ENCODE data around the gene FGF18.

FGF18 gene

DNA sequence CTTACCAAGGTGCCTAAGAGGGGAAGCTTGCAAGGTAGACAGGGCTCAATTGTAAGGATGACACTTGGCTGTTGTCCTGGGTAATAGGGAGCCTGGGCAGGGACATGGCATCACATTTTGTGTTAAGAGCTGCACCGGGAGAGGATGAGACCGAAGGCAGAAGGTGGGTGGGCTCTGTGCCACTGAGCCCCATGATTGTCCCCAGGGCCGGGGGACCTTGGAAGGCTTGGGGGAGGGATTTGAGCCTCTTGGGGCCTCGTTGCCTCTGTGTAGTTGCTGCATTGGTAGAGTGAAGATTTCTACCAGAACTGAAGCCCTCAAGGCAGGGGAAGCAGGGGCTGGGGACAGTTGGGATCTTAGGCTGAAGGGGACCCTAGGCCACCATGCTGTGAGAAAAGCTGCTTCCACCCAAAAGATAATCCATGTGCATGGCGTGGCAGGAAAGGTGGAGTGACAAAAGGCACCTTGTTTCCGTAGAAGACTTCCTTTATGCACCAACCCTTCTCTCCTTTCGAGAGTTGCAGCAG is 11.9 kb downstream of the FGF18 start:
- DNase-seq (ENCODE audit: low read depth), result no peak
- TF ChIP-seq, protein P1, sequence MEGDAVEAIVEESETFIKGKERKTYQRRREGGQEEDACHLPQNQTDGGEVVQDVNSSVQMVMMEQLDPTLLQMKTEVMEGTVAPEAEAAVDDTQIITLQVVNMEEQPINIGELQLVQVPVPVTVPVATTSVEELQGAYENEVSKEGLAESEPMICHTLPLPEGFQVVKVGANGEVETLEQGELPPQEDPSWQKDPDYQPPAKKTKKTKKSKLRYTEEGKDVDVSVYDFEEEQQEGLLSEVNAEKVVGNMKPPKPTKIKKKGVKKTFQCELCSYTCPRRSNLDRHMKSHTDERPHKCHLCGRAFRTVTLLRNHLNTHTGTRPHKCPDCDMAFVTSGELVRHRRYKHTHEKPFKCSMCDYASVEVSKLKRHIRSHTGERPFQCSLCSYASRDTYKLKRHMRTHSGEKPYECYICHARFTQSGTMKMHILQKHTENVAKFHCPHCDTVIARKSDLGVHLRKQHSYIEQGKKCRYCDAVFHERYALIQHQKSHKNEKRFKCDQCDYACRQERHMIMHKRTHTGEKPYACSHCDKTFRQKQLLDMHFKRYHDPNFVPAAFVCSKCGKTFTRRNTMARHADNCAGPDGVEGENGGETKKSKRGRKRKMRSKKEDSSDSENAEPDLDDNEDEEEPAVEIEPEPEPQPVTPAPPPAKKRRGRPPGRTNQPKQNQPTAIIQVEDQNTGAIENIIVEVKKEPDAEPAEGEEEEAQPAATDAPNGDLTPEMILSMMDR (IDR thresholded peaks at IDR 0.05; ENCODE audit: control insufficient read depth, insufficient read depth, low read depth, low read length, missing control alignments), result no peak
- H3K4me3 ChIP-seq (ENCODE audit: control insufficient read depth, low read depth, low read length), result no peak overlapping the region

GRCh38 chr5:171432076-171432475 is 12.6 kb downstream of the FGF18 start:
- no peak for DNase-seq (ENCODE audit: low read depth)
- TF ChIP-seq, protein P1 (IDR thresholded peaks at IDR 0.05; ENCODE audit: control insufficient read depth, insufficient read depth, low read depth, low read length, missing control alignments), result no peak
- no peak overlapping the region for H3K4me3 ChIP-seq (ENCODE audit: control insufficient read depth, low read depth, low read length)

- no peak for DNase-seq (ENCODE audit: low read depth)
- H3K4me3 ChIP-seq (ENCODE audit: control insufficient read depth, low read depth, low read length), result no peak overlapping the region
- TF ChIP-seq, protein P1 (IDR thresholded peaks at IDR 0.05; ENCODE audit: control insufficient read depth, insufficient read depth, low read depth, low read length, missing control alignments), result no peak
These were observed 13.3 kb downstream of the FGF18 start for GRCh38 chr5:171432583-171433351.

DNA sequence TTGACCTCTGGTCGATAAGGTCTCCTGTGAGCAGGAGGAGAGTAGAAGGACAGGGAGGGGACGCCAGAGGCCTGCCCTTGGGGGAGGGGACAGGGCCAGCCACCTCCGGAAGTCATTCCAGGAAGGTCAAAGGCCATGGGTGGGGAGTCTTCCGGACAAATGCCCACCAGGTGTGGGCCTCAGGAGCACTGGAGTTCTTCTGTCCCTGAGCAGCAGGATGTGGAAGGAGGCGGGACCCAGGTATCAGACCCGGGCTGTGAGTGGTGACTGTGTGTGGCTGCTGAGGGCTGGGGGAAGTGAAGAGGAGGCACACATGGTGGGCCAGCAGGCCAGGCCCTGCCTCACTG is 13.9 kb downstream of the FGF18 start:
- no peak overlapping the region for H3K4me3 ChIP-seq (ENCODE audit: control insufficient read depth, low read depth, low read length)
- TF ChIP-seq, protein P1 (IDR thresholded peaks at IDR 0.05; ENCODE audit: control insufficient read depth, insufficient read depth, low read depth, low read length, missing control alignments), result no peak
- DNase-seq (ENCODE audit: low read depth), result no peak

- no peak for DNase-seq (ENCODE audit: low read depth)
- TF ChIP-seq, protein P1 (IDR thresholded peaks at IDR 0.05; ENCODE audit: control insufficient read depth, insufficient read depth, low read depth, low read length, missing control alignments), result no peak
- no peak overlapping the region for H3K4me3 ChIP-seq (ENCODE audit: control insufficient read depth, low read depth, low read length)
These were observed 14.7 kb downstream of the FGF18 start for GRCh38 chr5:171433982-171434676.

DNA sequence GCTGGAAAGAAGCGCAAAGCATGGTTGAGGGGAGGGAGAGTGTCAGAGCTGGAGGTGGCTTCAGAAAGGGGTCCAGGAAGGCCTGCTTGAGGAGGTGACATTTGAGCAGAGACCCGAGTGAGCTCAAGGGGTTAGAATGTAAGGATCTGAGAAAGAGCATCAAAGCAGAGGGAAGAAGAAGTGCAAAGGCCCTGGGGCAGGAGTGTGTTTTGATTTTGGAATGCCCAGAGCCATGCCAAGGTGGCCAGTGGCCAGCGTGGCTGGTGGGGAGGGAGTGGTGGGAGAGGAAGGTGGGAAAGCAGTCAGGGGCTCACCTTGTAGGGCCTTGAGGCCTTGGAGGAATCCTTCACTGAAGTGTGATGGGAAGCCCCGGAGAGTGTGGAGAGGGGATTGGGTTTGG is 15.4 kb downstream of the FGF18 start:
- no peak for DNase-seq (ENCODE audit: low read depth)
- TF ChIP-seq, protein P1 (IDR thresholded peaks at IDR 0.05; ENCODE audit: control insufficient read depth, insufficient read depth, low read depth, low read length, missing control alignments), result no peak
- H3K4me3 ChIP-seq (ENCODE audit: control insufficient read depth, low read depth, low read length), result no peak overlapping the region
